K562 treated with DMSO at 1 percent for 48 hours (cell line): ENCODE results near the gene PRLHR. TPM values are rescaled to one million over a fixed set of nuclear protein-coding genes. Genes with fewer than 3 reads are reported as not detected.

ENCODE experiments used
- total RNA-seq: library from RNA; unstranded; fragments of 300-600 nt; gene quantifications from 2 replicates; pipeline ENCODE4 v1.2.3, GENCODE V29; 2022; ENCODE audit warnings: low replicate concordance; ENCODE audit errors: extremely low read depth

PRLHR gene
- total RNA-seq, result not detected in 2 replicates

DNA sequence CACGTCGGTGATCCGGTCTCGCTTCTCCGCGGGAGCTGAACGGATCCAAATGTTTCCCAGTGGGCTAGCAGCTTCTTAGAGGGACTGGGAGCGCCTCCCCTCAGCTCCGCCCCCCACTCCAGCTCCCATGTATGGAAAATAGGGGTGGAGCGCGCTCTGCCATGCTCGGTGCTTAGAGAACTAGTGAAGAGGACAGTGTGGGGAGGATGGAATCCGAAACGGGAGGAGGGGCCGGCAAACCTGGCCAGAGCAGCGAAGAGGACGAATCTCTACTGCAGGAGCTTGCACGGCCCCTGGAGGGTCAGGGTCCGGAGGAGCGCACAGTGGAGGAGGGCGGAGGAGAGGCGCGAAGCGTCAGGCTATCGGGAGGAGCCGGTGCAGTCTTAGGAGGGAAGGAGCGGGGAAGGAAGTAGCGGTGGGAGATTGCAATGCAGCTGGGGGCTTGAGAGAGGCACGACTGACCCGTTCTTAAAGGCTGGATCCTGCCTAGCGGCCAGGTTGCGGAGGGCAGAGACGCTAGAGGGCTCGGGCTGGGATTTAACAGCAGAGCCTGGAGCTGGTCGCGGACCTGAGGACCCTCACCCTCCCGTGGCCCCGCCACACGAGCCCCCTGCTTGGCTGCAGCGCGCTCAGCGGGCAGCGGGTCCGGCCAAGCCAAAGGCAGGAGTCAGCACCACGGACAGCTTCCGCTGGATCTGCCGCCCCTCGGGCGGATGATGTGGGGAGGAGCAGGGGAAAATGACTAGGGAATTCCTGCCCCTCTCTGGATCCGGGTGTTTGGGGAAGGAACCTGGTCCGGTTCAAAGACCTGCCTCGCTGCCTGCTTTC lies at the start of gene PRLHR:
TSS of gene PRLHR (minus strand) at position 51 of the 828 bp plus-strand sequence. CDS start 404 bp downstream, outside the sequence.

Other genes starting within 250 kb of the PRLHR start
- not detected in 2 replicates for gene CACUL1, start 159.3 kb upstream of the PRLHR start, total RNA-seq